Ecto neural progenitor cell (in vitro differentiated cells): ENCODE measurements around the gene LYZL1.
A peak's percentile ranks its signal among the peaks of the same experiment; 100 is the strongest.
"Not testable (repeated sequence)": the region's sequence is repeated elsewhere in the genome, so short reads cannot be mapped to it uniquely, and the experiment has no call there.

Experiments used
- DNase-seq: peaks from one replicate; pipeline ENCODE4 v3.0.0-alpha.2; 2018; ENCODE audit warnings: low spot score

The LYZL1 gene

GRCh38 chr10:29263506-29263905 lies 25.4 kb upstream of the LYZL1 start:
- no peak for DNase-seq

DNA sequence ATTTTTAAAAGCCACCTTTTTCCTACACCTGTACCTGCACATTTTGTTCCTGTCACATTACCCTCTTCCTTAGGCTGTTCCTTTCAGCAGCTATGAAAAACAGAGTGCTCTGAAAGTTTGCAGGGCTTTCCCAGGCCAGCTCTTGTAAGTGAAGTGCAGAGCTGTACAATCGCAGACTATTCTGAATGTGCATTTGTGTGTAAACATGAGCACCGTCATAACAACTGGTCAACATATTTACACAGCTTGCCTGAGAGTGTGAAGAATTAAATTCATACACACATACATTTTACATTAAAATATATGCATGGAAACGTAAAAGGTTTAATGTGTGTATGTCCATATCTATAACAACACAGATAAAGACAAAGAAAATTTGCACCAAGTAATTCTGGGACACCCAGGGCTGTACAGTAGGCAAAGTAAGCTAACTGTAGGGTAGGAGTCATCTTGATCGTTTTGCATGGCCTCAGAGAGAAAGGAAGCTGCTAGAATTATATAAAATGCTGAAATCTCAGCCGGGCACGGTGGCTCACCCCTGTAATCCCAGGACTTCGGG lies 23.6 kb upstream of the LYZL1 start:
- DNase-seq = no peak

GRCh38 chr10:29266641-29267040 lies 22.2 kb upstream of the LYZL1 start:
- peak; percentile 66 for DNase-seq

DNA sequence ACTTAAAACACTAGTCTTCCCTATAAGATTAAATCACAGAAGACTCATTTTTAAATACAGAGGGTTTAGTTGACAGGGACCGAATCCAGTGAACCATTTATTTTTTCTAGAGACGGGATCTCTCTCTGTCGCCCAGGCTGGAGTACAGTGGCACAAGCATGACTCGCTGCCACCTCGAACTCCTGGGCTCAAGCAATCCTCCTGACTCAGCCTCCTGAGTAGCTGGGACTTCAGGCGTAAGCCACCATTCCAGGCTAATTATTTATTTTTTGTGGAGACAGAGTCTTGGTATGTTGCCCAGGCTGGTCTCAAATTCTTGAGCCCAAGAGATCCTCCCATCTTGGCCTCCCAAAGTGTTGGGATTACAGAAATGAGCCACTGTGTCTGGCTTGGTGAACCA lies 20.9 kb upstream of the LYZL1 start:
- no peak for DNase-seq

- DNase-seq = no peak
Measured at GRCh38 chr10:29269486-29269885, 19.4 kb upstream of the LYZL1 start.

GRCh38 chr10:29270883-29271282 lies 18.0 kb upstream of the LYZL1 start:
- no peak for DNase-seq

DNA sequence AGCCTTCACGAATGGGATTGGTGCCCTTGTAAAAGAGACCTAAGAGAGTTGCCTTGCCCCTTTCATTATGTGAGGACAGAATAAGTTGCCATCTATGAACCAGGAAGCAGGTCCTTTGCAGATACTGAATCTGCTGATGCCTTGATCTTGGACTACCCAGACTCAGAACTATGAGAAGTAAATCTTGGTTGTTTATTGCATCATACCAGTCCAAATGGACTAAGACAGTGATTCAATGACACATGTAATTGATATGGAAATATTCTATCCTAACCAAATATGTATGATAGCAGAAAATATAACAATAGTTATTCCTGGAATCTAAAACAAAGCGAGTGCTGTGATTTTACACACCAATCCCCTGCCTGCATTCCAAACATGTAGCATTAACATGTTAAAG lies 17.0 kb upstream of the LYZL1 start:
- DNase-seq = no peak

GRCh38 chr10:29273478-29273877 lies 15.4 kb upstream of the LYZL1 start:
- DNase-seq = no peak

GRCh38 chr10:29276251-29276850 lies 12.5 kb upstream of the LYZL1 start:
- DNase-seq = no peak

DNA sequence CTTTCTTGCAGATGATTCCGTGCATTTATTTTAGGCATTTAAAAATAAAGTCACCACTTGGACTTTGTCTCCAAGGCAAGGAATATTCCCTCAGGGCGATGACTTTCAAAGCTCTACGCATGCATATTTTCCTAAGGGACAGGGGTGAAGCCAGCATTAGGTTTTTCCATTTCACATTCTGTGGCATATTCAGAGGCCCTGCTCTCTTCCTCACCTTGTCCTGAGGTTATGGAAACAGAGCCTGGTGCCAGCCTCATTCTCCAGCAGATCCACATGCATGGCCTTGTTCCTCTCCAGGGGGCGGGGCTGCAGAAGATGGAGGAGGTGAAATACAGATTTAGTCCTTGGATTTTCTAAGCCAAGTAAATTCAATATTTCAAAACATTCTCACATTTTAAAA lies 11.6 kb upstream of the LYZL1 start:
- no peak for DNase-seq

DNA sequence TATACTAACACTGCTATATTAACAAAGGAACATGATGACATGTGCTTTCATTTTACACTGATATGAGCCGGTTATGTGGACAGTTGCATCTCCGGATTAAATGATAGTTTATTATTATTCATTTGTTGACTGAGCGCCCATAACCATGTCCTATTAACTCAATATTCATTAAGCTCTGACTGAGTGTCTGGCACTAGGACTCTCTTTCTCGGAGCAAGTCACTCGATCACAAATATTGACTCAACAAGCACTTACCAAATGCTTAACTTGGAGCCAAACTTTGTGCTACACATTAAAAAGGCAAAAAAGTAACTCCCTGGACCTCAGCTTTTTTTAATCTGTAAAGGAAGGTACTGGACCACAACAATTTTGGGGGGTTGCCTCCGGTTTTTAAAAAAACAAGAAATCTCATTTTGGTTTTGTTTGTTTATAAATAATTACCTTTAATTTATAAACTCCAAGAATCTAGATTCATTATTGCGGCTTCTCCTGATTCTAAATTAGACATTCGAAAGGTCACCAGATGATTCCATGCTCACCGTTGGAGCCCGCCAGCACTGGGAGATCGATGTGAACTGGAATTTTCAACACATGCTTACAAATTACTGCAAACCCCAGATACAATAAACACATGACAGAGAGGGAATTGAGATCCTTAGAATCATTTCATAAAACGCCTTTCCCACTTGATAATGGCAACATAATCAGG lies 8.9 kb upstream of the LYZL1 start:
- no peak for DNase-seq

DNA sequence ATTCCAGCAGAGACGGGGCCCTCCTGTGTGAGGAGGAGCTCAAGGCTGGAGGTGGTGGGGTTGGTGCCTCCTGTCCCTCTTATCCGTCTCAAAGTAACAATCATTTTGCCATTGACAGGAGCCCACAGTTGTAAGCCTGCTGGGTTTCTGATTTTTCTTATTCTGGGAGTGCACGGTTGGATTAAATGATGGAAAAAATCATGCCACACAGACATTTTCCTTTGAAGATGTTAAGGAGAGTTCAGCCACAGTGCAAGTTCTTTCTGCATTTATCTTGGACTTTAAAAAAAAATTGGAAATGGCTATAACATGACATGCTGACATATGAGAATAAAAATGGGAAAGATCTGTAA lies 8.4 kb upstream of the LYZL1 start:
- no peak for DNase-seq

- no peak for DNase-seq
Measured at GRCh38 chr10:29285624-29286051, 3.2 kb upstream of the LYZL1 start.

GRCh38 chr10:29287635-29288034 lies 1.2 kb upstream of the LYZL1 start:
- DNase-seq = no peak

- not testable (repeated sequence) for DNase-seq
Measured at GRCh38 chr10:29291561-29291960, 2.7 kb downstream of the LYZL1 start.

- DNase-seq = not testable (repeated sequence)
Measured at GRCh38 chr10:29292406-29292805, 3.5 kb downstream of the LYZL1 start.

DNA sequence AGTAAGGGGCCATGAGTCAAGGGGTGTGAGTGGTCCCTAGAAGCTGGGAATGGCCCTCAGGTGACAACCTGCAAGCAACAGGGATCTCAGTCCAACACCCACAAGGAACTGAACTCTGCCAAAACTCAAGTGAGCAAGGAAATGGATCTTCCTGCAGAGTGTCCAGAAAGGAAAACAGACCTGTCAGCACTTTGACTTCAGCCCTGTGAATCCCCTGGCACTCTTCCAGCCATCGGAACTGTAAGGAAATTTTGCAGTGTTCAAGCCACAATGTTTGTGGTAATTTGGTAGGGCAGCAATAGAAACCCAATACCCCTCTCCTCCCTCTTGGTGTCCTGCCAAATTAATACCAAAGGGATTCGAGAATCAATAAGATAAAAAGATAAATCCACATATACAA lies 6.9 kb downstream of the LYZL1 start:
- DNase-seq = no peak

DNA sequence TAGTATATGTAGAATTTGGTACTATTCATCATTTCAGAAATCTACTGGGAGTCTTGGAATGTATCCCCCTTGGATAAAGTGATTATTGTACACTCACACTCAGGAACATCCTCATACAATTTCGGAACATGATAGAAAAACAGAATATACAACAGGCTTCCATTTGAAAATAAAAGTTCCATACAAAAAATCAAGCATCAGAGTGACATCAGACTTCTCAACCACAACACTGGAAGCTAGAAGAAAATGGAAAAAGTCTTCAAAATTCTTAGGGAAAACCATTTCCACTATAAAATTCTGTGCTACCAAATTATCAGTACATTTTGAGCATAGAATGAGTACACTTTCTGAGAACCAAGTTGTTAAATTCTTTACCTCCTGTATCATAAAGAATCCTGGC lies 8.8 kb downstream of the LYZL1 start:
- no peak for DNase-seq

GRCh38 chr10:29301359-29301910 lies 12.6 kb downstream of the LYZL1 start:
- no peak for DNase-seq

DNA sequence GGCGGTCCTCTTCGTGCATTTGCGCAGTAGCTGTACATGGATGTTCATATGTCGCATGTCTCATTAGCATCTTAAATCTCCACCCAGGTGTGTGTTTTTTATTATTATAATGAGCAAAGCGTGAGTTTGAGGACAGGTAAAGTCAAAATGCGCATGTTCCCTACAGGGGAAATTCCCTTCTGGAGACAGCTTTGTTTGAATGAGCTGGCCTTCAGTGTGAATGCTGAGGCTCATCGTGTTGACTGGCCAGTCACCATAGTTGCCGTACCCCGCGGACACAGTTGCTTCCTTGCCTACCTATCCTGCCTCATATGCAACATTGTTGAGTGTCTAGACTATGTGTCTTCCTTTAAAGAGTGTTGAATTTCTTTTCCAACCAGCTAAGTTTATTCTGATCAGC lies 13.6 kb downstream of the LYZL1 start:
- no peak for DNase-seq

DNA sequence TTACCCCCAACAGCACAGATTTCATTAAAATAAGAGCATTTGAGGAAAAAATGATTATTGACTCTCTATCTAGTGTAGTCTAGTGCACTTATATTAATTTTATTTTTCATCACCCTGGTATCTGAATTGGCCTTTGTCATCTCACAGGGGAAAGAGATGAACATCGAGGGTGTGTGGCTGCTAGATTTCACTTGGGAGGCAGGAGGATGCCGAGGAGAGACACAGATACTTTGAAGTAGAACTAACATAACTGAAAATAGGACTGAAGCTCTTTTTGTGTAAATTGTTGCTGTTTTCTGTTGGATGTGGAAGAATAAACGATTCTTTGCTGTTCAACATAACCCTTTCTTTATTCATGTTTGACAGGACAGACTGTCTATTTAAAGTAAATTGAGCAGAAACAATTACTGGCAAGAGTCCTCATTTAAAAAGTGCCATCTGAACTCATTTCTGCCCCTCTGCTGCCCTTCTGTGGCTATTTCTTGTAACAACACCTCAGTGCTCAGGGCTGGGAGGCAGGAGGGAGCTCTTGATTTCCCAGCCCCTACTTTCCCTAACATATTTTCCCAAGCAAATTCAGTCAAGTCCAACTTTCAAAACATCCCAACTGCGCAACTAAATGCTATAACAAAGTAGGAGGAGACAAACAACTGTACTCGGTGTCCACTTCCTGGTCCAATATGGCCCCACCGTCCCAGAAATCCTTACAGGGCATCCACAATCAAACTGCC lies 15.6 kb downstream of the LYZL1 start:
- no peak for DNase-seq

- DNase-seq = no peak
Measured at GRCh38 chr10:29304995-29305335, 16.1 kb downstream of the LYZL1 start.

- DNase-seq = no peak
Measured at GRCh38 chr10:29306688-29307087, 17.8 kb downstream of the LYZL1 start.
